Stimulated activated CD8-positive, alpha-beta memory T cell treated with anti-CD3 and anti-CD28 coated beads, Interleukin-15, amount 100 ng/mL, for 1 hour (primary cell): ENCODE measurements around the gene AHDC1.

Experiments
- DNase-seq: peaks from one replicate; pipeline ENCODE4 v3.0.0-alpha.2; 2020; ENCODE audit warnings: low read depth

AHDC1 gene

GRCh38 chr1:27487966-27488884 lies 115.7 kb downstream of the AHDC1 start:
- DNase-seq: no peak

- no peak for DNase-seq
These were observed 118.6 kb downstream of the AHDC1 start for GRCh38 chr1:27485363-27485762.
